Activated CD8-positive, alpha-beta T cell treated with anti-CD3 and anti-CD28 coated beads for 36 hours (primary cell): ENCODE measurements around the gene SP6. TPM values are rescaled to one million over a fixed set of nuclear protein-coding genes. Genes with fewer than 3 reads are reported as not detected.

ENCODE experiments used
- ATAC-seq: fragments of 200-7000 bp; cut with Tn5 transposase; one replicate; pipeline ENCODE4 v1.10.0; 2021; ENCODE audit warnings: mild to moderate bottlenecking, moderate library complexity
- CTCF ChIA-PET: fragments of 350-600 bp; sonication (Branson Sonifier 250); formaldehyde crosslinking; loops from one replicate; lab custom pipeline; 2021; ENCODE audit warnings: antibody characterized with exemption; lab: Charles Lee
- POLR2A ChIA-PET: fragments of 350-600 bp; sonication (Branson Sonifier 250); formaldehyde crosslinking; loops from one replicate; lab custom pipeline; 2021; ENCODE audit warnings: antibody characterized with exemption; lab: Charles Lee
- DNase-seq: peaks from one replicate; pipeline ENCODE4 v3.0.0-alpha.2; 2020
- H3K27ac Mint-ChIP-seq: one replicate; pipeline ENCODE4 v1.8.0; 2021; ENCODE audit warnings: mild to moderate bottlenecking, mixed read lengths
- H3K27me3 Mint-ChIP-seq: one replicate; pipeline ENCODE4 v1.8.0; 2021; ENCODE audit warnings: mixed read lengths
- H3K36me3 Mint-ChIP-seq: one replicate; pipeline ENCODE4 v1.8.0; 2021; ENCODE audit warnings: low read depth, mixed read lengths
- H3K4me1 Mint-ChIP-seq: one replicate; pipeline ENCODE4 v1.8.0; 2021; ENCODE audit warnings: low read depth, mixed read lengths
- H3K4me3 Mint-ChIP-seq: one replicate; pipeline ENCODE4 v1.8.0; 2021; ENCODE audit warnings: mild to moderate bottlenecking, moderate library complexity, mixed read lengths
- H3K9me3 Mint-ChIP-seq: one replicate; pipeline ENCODE4 v1.8.0; 2021; ENCODE audit warnings: mixed read lengths
- CTCF ChIP-seq: fragments of 200-600 bp; IDR thresholded peaks from one replicate; pipeline ENCODE4 v1.8.0; 2022; ENCODE audit warnings: antibody characterized with exemption, mild to moderate bottlenecking
- intact Hi-C: fragments of 100-400 bp; cut with micrococcal nuclease; formaldehyde crosslinking; loops from one replicate; pipeline ENCODE4 v1.10.0; 2022
- total RNA-seq, 2 experiments: library from RNA; stranded (reverse); gene quantifications; one replicate each; pipeline ENCODE4 v1.2.3, GENCODE V29; 2021

Gene SP6
- total RNA-seq, 2 experiments from 2014 or later, result 0.13 to 0.18 TPM

GRCh38 chr17:47856830-47857229 lies 5.9 kb upstream of the SP6 start:
- Mint-ChIP-seq H3K27ac (no peak overlapping the region), H3K9me3 (no peaks in the 10 kb centered on the region), H3K36me3 (no peaks in the 10 kb centered on the region), H3K27me3 (peaks cover 51% of the 10 kb centered on the region), H3K4me3 (no peak overlapping the region), H3K4me1 (peaks cover 11% of the 10 kb centered on the region)
- DNase-seq (no peak), ATAC-seq (no peak)
- POLR2A ChIA-PET, result no interaction called here
- intact Hi-C loops, result no loop called here
- no peak for TF ChIP-seq CTCF
- CTCF ChIA-PET, result interaction anchor here (1.3 to 4.1 kb wide), 2 partner anchors 10 to 33 kb away, joined by 6 to 24 read pairs; no protein-coding TSS in a partner anchor

DNA sequence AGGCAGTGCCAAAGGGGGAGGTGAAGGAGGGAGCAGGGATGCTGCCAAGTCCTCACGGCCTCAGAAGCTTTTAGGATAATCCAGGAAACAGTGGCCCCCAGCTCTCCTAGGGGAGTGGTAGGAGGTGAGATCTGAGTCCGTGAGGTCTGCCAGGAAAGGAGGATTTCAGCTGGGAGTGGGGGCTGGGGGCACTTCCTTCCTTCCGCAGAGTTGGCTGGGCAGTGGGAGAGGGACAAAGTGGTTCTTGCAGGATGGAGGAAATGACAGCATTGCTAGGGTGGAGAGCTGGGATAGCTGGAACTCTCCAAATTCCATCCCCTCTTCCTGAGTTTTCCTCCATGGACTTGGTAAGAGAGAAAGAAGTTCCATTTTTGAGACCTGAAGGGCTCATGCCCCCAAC lies 4.8 kb upstream of the SP6 start:
- no peak for TF ChIP-seq CTCF
- Mint-ChIP-seq H3K4me1 (peaks cover 13% of the 10 kb centered on the region), H3K9me3 (no peaks in the 10 kb centered on the region), H3K27ac (no peak overlapping the region), H3K27me3 (peaks cover 53% of the 10 kb centered on the region), H3K4me3 (no peak overlapping the region), H3K36me3 (no peaks in the 10 kb centered on the region)
- DNase-seq, result no peak
- POLR2A ChIA-PET, result no interaction called here
- CTCF ChIA-PET, result interaction anchor here (0.9 to 4.1 kb wide), 5 partner anchors 9 to 86 kb away, joined by 3 to 24 read pairs (median 3); partner anchors contain the start of genes LRRC46, MRPL10 and PNPO
- no peak for ATAC-seq
- intact Hi-C loops, result no loop called here

DNA sequence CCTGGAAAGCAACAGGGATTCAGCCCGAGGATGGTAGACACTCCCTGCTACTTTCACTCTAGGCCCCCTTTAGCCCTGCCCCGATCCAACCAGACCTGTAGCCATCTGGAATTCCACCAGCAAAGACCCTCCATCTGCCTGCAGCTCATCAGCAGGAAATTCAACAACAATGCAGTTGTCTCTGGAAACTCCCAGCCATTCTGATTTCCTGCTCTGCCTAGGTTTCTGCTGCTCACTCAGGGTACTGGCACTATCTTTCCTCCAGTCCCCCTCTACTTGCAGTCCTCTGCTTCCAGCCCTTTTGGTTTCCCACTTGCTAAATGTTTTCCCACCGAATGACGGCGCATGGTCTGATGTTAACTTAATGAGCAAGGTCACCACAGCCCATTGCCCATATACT lies 2.7 kb upstream of the SP6 start:
- ChIA-PET CTCF (interaction anchor here (6.1 to 20.8 kb wide), 2 partner anchors 12 to 33 kb away, joined by 39 to 586 read pairs; partner anchors contain the start of genes SCRN2 and SP2), POLR2A (no interaction called here)
- Mint-ChIP-seq H3K9me3 (no peaks in the 10 kb centered on the region), H3K27me3 (peaks cover 64% of the 10 kb centered on the region), H3K27ac (no peak overlapping the region), H3K36me3 (no peaks in the 10 kb centered on the region), H3K4me3 (no peak overlapping the region), H3K4me1 (peaks cover 16% of the 10 kb centered on the region)
- ATAC-seq (no peak), DNase-seq (no peak)
- intact Hi-C loops, result no loop called here
- TF ChIP-seq CTCF, result no peak

DNA sequence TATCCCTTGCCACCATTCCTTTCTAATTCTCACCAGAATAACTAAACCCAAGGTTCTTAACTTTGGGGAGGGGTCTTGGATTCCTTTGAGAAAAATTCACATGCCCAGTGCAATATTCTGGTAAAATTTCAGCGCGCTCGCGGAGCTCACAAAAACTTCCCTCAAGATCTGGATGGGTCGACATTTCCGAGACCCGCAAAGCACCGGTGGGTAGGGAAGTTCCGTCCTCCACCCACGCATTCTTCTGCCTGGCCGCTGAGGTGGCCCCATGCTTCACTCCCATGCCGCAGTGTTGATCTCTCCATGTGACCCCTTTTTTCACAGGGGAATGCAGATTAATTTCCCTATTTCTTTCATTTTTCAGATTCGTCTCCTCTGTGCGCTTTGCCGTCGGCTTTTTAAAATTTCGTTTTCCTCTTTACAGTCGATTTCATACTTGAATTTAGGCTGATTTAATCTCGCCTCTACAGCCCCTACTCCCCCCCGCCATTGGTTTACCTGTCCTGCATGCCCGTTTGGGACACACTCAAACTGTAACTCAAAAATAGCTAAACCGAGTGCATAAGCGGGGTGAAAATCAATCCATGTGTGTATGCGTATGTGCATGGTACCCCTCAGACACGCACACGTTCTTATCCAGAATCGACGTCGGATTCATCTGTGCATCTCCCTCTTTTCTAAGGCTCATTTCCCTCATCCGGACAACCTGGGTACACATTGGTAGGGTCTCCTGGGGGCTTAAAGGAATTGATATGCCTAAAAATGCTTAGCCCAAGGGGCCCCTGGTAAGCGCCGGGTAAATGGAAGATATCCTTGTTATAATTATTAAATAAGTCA lies 1.4 kb upstream of the SP6 start:
- H3K9me3 Mint-ChIP-seq, result no peaks in the 10 kb centered on the region
- TF ChIP-seq CTCF, result no peak
- no peaks in the 10 kb centered on the region for H3K36me3 Mint-ChIP-seq
- no peak overlapping the region for H3K27ac Mint-ChIP-seq
- ChIA-PET POLR2A (interaction anchor here (0.8 to 3.1 kb wide), 5 partner anchors 12 to 203 kb away, joined by 3 to 15 read pairs (median 3); partner anchors contain the start of genes KPNB1 and SCRN2), CTCF (interaction anchor here (6.1 to 20.8 kb wide), 2 partner anchors 11 to 35 kb away, joined by 39 to 586 read pairs; partner anchors contain the start of genes SCRN2 and SP2)
- H3K4me1 Mint-ChIP-seq, result peaks cover 16% of the 10 kb centered on the region
- peak overlapping the region; percentile 11 for H3K4me3 Mint-ChIP-seq
- ATAC-seq (no peak), DNase-seq (peak; percentile 43)
- intact Hi-C loops, result no loop called here
- H3K27me3 Mint-ChIP-seq, result peaks cover 65% of the 10 kb centered on the region

- no peak for TF ChIP-seq CTCF
- Mint-ChIP-seq H3K4me3 (peak overlapping the region; percentile 11), H3K9me3 (no peaks in the 10 kb centered on the region), H3K36me3 (no peaks in the 10 kb centered on the region), H3K27me3 (peaks cover 70% of the 10 kb centered on the region), H3K27ac (no peak overlapping the region), H3K4me1 (peaks cover 16% of the 10 kb centered on the region)
- ChIA-PET POLR2A (interaction anchor here (1.0 to 3.1 kb wide), 4 partner anchors 11 to 43 kb away, joined by 3 to 15 read pairs (median 4); partner anchors contain the start of gene SCRN2), CTCF (interaction anchor here (6.1 to 20.8 kb wide), 2 partner anchors 10 to 35 kb away, joined by 39 to 586 read pairs; partner anchors contain the start of genes SCRN2 and SP2)
- intact Hi-C loops, result no loop called here
- DNase-seq (no peak), ATAC-seq (no peak)
These were observed 775 bp upstream of the SP6 start for GRCh38 chr17:47851764-47852112.
